NCI-H1092 (cell line): ENCODE results near the gene ARHGAP1.
"Not testable (repeated sequence)": the region's sequence is repeated elsewhere in the genome, so short reads cannot be mapped to it uniquely, and the experiment has no call there.

Source experiments
- DNase-seq: peaks from one replicate; lab custom pipeline; 2025; lab: John Stamatoyannopoulos, UW

Gene ARHGAP1

DNA sequence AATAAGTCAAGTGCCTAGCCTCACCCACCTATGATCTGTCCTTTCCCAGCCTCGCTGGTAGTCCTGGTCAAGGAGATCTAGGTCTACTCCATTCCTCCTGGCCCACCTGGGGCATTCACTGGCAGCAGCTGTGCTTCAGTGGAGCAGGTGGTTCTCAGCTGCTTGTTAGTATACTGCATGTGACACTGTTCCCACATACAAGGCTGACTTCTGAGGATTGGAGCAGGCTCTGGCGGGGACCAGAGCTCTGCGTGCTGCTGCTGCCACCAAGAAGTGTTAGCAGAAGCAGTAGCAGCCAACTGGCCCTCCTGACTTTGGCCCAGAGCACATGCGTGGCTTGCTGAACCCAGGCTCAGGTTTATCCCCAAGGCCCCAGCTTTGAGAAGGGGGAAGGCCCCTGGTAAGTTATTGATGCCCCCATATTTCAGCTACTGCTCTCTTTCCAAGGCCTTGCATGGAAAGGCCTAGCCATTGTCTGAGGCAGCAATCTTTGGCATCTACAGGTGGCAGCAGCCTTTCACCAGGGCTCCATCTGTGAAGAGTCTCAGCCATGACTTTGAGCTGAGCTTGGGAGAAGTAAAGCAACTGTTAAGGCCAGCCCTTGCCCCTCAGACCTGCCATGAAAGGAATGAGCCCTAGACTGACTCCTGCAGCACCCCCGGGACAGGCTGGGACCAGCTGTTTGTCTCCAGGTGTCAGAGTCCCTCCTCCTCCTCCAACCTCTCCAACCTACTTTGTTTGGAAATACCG lies 26.5 kb downstream of the ARHGAP1 start:
- no peak for DNase-seq

DNA sequence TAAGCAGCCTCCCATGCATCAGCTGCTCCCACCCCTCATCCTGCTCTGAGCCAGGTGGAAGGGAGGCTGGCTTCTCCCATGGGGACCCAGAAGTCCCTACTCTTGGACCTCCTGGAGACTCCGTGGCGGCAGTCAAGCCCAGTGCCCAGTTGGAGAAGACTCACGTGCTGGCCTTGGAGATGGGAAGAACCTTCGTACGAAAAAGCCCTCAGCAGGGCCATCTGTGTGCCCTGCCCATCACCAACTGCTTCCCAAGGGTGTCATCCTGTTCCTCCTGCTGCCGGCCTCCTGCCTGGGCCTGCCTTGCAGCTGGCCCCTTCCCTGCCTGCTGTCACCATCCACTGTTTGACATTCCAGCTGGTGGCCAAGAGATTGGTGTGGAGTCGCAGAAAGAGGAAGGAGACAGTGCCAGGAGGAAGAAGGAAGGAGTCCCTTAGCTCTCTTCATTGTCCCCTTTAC lies 28.0 kb downstream of the ARHGAP1 start:
- no peak for DNase-seq

DNA sequence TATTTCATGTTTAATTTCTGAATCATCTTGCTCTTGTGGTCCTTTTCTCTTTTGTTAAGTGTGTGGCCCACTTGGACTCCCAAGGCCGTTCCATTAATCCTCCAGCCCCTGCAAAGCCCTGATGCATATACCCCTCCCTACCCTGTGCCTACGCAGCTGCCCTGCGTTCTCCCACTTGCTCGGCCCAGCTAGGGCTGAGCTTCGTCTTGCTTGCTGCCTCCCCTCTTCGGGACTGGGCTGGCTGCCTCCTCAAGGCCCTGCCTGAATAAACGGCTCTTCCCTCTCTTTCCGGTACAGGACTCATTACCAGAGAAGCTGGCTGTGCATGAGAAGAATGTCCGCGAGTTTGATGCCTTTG lies 28.5 kb downstream of the ARHGAP1 start:
- no peak for DNase-seq

DNA sequence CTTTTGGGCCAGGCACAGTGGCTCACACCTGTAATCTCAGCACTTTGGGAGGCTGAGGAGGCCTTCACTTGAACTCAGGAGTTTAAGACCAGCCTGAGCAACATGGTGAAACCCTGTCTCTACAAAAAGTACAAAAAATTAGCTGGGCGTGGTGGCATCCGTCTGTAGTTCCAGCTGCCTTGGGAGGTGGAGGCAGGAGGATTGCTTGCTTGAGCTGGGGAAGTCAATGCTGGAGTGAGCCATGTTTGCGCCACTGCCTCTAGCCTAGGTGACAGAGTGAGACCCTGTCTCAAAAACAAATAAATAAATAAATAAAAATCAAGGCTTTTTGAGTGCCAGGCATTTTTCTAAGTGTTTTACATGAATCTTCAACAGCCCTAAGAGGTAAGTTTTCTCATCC lies 29.9 kb downstream of the ARHGAP1 start:
- DNase-seq = not testable (repeated sequence)

DNA sequence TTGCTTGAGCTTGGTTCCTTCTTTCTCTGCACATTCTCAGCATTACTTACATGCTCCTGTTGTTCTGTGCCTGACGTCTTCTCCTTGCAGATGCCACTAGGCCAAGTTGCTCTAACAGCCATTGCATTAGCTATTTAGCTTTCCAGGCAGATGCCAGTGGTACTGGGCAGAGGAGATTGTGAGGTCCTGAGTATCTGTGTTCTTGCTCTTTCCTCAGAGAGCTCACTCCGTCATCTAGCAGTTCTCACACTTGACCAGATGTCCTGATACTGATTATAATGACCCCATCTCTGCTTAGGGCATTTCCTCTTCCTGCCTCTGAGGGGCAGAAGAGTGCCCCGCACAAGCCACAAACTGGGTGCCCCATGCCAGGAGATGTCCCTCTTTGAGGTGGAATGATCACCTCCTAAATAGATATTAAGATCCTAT lies 30.7 kb downstream of the ARHGAP1 start:
- no peak for DNase-seq

DNA sequence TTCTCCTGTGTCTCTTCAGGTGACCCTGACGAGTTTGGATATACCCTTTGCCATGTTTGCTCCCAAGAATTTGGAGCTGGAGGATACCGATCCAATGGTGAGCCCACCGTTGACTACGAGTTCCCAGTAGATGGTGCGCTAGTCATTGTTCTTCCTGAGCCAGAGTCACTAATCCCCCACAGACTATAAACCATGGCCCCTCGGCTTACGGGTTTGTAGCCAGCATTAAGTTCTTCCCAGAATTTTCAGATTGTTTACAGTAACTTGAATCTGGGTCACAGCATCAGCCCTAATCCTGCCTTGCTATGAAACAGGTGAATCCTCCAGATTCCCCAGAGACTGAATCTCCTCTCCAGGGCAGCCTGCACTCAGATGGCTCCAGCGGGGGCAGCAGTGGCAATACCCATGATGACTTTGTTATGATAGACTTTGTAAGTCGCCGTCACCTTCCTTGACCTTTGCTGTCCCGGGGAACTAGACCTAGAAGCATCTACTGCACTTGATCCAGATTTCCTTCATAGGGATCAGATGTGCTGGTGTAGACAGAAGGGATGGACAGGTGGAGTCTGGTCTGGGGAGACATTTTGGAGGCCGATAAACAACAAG lies 31.8 kb downstream of the ARHGAP1 start:
- no peak for DNase-seq

DNA sequence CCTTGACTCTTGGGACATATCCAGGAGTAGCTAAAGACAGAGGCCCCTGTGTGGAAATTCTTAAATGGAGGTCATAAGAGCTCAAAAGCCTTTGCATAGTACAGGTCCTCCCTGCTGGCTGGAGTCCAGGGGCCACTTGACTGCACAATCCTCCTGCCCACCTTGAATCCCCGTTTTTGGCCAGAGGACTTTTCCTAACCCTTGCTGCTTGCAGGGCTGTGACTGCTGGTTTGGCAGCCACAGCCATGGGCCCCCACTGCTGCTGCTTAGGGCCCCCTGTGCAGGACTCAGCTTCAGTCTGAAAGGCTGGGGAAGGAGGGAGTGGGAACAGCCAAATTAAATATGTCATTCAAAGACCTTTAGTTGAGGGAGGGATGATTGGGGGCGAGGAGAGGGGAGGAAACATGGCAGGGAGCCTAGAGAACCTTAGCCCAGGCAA lies 33.4 kb downstream of the ARHGAP1 start:
- DNase-seq = no peak

DNA sequence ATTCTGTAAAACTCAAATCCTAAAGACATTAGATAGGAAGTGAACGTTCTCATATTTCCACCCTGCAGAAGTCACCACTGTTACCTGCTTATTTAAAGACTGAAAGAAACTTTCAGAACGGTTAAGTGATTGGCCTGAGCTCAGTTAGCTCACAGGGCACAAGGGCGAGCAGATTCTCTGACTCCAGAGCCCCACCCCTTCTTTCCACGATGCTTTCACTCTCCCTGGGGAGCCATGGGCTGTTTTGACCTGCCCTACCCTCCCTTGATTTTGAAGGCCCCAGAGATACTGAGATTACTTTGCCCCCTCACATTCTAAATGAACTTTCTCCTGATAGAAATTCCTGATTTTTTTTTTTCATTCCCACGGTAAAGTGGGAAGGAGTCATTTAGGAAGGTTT lies 33.9 kb downstream of the ARHGAP1 start:
- DNase-seq = no peak

DNA sequence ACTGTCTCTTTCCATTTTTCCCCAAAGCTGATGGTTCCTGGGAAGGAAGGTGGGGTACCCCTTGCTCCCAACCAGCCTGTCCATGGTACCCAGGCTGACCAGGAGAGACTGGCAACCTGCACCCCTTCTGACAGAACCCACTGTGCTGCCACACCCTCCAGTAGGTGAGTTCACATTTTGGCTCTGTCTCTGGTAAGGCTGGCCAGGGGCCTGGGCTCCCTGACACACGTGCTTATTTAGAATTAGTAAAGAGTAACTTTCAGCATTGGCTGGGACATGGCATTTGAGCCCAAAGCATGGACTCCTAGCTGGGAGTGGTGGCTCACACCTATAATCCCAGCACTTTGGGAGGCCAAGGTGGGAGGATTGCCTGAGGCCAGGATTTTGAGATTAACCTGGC lies 35.1 kb downstream of the ARHGAP1 start:
- no peak for DNase-seq

DNA sequence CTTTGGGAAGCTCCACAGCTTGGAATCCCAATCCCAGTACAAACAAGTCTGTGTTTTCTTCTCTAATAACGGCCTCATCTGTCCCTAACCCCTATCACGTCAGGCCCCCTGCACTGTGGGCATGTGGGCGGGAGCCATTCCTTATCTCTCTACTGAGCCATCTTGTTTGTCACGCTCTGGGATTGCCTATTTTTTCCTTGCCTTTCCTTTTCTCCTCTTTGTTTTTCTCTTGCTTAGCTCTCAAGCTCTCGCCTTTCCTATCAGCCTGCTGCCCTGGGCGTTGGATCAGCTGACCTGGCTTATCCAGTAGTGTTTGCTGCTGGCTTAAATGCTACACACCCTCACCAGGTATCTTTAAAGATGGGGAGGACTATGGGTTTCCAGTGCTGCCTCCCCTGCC lies 35.8 kb downstream of the ARHGAP1 start:
- DNase-seq = no peak

DNA sequence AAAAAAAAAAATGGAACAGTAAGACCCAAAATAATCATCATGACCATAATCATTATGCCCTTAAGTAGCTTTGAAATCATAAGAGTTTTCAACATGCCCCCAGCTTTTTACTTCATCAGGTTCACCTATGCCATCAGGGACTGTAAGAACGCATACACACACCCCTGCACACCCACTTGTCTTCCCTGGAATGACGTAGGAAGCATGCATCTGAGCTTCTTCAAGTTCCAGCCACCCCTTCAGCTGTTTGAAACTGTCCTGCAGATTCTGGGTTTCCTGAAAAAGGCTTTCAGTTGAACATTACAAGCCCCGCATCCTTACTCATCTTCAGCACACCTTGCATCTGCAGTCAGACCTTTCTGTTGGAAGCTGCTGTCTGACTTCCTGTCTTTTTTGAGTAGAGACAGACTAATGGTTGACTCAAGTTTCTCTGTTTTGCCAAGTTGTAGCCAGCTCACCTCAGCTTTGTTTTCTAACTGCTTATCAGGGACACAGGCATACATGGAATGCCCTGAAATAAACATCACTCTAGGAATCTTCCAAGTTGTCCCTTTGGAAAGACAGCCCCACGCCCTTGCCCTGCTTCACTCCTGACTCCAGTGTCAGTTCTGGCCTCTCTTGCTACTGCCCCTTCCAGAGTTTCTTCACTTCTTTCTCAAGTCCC lies 37.0 kb downstream of the ARHGAP1 start:
- no peak for DNase-seq

DNA sequence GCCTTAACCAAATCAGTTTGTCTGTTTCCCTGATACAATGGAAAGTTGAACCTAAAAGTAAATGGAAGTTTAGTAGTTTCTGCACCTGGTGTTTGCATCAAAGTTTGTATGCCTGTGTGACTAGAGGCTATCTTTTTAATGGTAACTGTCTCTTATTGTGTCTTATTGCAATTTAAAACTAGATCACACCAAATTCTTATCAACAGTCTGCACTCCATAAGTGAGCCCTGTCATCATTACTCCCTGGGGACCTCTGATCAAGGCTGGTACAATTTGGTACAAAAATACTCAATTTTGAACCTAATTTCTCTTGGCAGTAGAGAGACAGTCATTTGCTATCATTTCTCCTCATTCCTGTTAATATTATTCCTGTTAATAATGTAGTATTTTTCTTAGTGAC lies 38.1 kb downstream of the ARHGAP1 start:
- DNase-seq = no peak

DNA sequence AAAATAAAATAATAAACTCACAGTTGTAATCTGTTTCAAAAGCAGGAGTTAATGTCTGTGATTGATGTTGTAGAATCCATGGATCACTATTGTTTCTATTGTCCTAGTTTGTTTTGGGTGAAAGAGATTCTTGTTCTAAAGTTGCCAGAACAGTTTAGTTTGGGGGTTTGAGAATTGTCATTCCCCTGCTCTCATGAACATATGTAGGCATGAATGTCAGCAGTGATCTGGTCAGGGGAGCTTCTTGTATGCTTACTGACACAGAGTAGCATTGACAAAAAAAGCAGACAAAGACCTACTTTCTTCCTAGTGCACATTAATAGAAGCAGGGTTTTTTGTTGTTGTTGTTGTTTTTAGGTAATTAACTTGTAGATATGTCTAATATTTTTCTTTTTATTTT lies 38.6 kb downstream of the ARHGAP1 start:
- no peak for DNase-seq

DNA sequence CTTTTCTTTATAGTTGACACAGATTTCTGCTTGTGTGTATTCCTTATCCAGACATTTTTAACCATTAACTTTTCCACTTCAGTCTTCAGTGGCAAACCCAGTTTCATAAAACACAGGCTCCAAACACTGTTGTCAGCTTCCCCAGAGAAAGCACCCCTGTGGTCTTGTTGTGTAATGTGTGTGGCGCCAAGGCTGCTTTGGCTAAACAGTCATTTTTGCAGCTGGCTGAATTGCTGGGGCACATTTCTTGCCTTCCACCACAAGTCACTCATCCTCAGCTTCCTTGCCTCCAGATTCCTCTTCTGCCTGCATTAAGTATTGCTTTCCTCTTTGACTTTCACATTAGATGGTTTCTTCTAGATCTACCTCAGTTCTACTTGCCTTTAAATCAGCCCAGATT lies 40.5 kb downstream of the ARHGAP1 start:
- no peak for DNase-seq

DNA sequence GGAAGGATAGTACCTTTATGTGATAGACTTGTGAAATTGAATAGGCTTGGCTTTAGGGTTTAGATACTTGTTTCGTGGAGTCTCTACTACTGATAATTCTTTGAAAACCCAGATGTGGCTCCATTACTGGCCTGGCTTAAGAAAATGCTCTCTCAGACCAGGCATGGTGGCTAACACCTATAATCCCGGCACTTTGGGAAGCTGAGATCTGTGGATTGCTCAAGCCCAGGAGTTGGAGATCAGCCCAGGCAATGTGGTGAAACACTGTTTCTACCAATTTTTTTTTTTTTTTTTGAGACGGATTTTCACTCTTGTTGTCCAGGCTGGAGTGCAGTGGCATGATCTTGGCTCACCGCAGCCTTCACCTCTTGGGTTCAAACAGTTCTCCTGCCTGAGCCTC lies 42.2 kb downstream of the ARHGAP1 start:
- no peak for DNase-seq

DNA sequence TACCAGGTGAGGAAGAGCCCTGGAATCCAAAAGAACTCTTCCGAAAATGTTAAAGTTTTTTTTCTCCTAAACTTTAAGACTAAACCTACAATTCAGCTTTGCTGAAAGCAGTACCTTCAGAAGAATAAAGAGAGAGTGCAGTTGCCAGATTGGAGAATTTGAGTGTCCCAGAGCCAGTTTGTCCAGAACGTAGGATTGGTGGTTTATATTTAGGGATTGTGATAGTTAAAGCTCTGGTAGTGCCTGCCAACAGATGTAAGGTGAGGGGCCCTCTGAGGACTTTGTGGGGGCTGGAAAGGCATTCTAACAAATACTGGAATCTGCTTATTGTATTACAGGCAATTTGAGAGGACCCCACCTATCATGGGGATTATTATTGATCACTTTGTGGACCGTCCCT lies 43.2 kb downstream of the ARHGAP1 start:
- DNase-seq = no peak

DNA sequence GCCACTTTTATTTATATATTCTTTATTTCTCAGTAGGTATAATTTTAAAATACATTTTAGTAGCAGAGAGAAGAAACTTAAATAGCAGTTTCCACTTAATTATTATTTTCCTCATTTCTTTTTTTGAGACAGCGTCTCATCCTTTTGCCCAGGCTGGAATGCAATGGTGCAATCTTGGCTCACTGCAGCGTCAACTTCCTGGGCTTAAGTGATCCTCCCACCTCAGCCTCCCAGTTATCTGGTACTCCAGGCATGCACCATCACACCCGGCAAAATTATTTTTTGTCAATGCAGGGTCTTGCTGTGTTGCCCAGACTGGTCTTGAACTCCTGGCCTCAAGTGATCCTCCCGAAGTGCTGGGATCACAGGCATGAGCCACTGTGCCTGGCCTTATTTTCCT lies 44.8 kb downstream of the ARHGAP1 start:
- no peak for DNase-seq

DNA sequence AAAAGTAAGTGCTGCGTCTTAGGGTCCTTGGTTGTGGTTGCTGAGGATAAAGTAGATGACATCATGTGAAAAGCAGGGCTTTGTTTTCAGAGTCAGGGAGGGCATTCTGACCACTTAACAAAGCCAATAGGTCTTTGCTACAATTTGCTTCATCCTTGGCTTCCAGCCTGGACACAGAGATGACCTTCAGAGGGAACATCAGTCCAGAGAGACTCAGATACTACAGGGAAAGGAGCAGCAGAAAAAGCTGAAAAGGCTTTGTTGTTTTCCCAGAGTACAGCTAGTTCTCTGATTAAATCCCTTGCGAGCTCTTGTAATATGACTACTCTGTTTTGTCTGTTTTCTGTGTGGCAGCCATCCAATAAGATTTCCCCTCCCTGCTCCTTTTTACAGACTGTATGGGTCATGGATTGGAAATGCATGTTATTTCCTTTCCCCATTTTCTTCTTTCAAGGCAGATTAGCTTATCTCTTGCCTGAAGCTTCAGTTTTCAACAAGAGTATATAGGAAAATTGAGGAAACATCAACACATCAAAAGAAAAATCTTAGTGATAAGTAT lies 51.2 kb downstream of the ARHGAP1 start:
- no peak for DNase-seq

DNA sequence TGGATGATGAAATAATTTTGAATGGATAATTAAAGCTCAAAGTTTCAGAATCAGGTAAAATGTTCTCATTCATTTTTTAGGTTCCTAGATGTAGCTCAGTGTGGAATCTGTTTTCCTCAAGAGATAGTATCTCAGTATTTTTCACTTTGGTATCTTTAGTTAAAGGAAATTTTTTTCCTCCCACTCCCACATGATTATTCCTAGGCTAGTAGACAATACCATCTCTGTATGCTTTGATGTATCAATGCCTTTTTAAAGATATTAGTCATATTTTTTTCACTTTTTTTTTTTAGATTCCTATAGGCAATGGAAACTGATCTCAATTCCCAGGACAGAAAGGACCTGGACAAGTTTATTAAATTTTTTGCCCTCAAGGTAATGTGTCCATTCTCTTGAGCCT lies 56.4 kb downstream of the ARHGAP1 start:
- DNase-seq = no peak

DNA sequence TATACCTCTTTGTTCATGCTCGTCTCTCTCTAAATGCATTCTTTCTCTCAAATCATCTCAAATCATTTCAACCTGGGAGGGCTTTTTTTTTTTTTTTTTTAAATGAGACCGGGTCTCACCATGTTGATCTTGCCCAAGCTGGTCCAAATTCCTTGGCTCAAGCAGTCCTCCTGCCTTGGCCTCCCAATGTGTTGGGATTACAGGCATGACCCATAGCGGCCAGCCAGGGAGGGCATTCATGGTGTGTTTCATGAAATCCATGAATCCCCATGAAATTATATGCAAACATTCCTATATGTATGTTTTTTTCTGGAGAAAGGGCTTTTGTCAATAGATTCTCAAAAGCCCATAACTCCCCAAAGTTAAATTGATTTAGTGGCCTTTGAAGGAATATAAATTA lies 56.9 kb downstream of the ARHGAP1 start:
- no peak for DNase-seq

DNA sequence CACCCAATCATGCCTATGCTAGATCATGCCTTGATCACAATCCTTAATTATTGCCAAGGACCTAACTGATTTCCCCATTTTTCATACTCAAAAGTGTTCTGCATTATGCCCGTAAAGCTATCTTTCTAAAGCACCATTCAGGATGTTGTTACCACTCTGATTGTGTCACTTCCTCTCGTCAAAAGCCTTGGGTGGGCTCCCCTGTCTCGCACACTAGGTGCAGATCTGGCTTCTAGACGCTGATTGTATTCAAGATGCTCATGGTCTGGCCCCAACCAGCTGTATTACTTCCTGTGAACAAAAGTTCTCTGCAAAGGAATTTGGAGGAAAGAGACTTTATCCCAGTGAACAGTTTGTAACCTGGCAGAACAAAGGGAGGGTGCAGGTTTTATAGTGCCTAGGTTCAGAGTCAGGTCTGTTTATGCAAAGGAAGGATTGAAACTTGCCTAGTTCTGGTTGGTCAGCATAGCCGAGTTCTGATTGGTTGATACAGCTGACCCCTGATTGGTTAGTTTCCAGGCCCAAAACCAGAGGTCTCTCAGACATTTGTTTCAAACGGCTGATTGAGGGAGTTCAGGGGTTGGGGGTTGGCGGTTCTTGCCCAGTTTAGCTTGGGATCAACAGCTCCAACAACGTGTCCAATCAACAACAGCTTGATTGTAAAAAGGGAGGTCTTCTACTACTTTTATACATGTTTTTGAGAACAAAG lies 57.6 kb downstream of the ARHGAP1 start:
- no peak for DNase-seq

DNA sequence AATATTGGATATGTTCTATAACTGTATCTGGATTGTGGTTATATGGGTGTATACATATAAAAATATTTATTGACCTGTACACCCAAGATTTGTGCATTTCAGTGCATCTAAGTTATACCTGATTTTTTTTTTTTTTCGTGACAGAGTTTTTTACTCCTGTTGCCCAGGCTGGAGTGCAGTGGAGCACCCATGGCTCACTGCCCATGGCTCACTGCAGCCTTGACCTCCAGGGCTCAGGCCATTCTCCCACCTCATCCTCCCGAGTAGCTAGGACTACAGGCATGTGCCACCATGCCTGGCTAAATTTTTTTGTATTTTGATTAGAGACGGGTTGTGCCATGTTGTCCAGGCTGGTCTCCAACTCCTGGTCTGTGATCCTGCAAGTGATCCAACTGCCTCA lies 58.8 kb downstream of the ARHGAP1 start:
- no peak for DNase-seq
